ENCODE measurements around the gene POM121C.
"Not testable (repeated sequence)": the region's sequence is repeated elsewhere in the genome, so short reads cannot be mapped to it uniquely, and the experiment has no call there.

DNA sequence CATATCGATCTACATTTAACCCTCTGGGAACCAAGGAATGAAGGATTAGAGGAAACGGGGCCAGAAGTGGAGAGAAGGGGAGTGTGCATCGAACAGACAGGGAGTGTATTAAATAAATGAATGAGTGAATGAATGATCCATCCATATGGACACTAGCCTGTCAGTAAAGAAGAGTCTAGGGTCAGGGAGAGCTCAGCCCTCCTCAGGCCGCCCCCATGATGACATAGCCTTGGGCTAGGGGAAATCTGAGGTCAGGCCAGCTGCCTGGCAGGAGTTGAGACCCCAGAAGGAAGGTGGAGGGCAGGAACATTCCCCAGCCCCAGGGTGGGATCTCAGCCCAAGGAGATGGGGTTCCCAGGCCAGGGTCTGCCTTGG, 112.0 kb downstream of the POM121C start:
- TF ChIP-seq, protein P1, sequence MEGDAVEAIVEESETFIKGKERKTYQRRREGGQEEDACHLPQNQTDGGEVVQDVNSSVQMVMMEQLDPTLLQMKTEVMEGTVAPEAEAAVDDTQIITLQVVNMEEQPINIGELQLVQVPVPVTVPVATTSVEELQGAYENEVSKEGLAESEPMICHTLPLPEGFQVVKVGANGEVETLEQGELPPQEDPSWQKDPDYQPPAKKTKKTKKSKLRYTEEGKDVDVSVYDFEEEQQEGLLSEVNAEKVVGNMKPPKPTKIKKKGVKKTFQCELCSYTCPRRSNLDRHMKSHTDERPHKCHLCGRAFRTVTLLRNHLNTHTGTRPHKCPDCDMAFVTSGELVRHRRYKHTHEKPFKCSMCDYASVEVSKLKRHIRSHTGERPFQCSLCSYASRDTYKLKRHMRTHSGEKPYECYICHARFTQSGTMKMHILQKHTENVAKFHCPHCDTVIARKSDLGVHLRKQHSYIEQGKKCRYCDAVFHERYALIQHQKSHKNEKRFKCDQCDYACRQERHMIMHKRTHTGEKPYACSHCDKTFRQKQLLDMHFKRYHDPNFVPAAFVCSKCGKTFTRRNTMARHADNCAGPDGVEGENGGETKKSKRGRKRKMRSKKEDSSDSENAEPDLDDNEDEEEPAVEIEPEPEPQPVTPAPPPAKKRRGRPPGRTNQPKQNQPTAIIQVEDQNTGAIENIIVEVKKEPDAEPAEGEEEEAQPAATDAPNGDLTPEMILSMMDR (IDR thresholded peaks at IDR 0.05) = not testable (repeated sequence)
- TF ChIP-seq EP300, POLR2A, POLR2AphosphoS5 (IDR thresholded peaks at IDR 0.05): not testable (repeated sequence)

Measured in gastroesophageal sphincter (tissue), 3 donors.